H9 (cell line): ENCODE data around the gene EXOC3L1. TPM values are rescaled to one million over a fixed set of nuclear protein-coding genes. Genes with fewer than 3 reads are reported as not detected.

Experiments used
- DNase-seq: peaks from one replicate; pipeline ENCODE4 v3.0.0-alpha.2; 2017
- H2AFZ ChIP-seq: one replicate; pipeline ENCODE4 v1.6.1; 2013; ENCODE audit warnings: mild to moderate bottlenecking, low read length, control low read depth, moderate library complexity
- H2AK5ac ChIP-seq: 2 replicates; pipeline ENCODE4 v1.6.1; 2013; ENCODE audit warnings: low read length, control low read depth, mixed read lengths; ENCODE audit not compliant: insufficient read length
- H2BK120ac ChIP-seq: one replicate; pipeline ENCODE4 v1.6.1; 2013; ENCODE audit warnings: low read depth, mild to moderate bottlenecking, low read length, control low read depth, inconsistent platforms; ENCODE audit not compliant: poor library complexity, severe bottlenecking
- H2BK12ac ChIP-seq: 2 replicates; pipeline ENCODE4 v1.6.1; 2013; ENCODE audit warnings: low read length, control low read depth, mixed read lengths, low read depth; ENCODE audit not compliant: insufficient read length
- H2BK15ac ChIP-seq: 2 replicates; pipeline ENCODE4 v1.6.1; 2013; ENCODE audit warnings: low read depth, low read length, control low read depth
- H2BK20ac ChIP-seq: one replicate; pipeline ENCODE4 v1.6.1; 2013; ENCODE audit warnings: low read depth, mild to moderate bottlenecking, low read length, control low read depth, inconsistent platforms; ENCODE audit not compliant: poor library complexity, severe bottlenecking
- H2BK5ac ChIP-seq: 2 replicates; pipeline ENCODE4 v1.6.1; 2013; ENCODE audit warnings: low read length, control low read depth, mixed read lengths; ENCODE audit not compliant: insufficient read length
- H3K14ac ChIP-seq: 2 replicates; pipeline ENCODE4 v1.6.1; 2013; ENCODE audit warnings: low read length, control low read depth; ENCODE audit not compliant: insufficient read depth
- H3K18ac ChIP-seq: 2 replicates; pipeline ENCODE4 v1.6.1; 2013; ENCODE audit warnings: low read depth, mild to moderate bottlenecking, mixed read lengths, low read length, control low read depth; ENCODE audit not compliant: insufficient read length
- H3K23ac ChIP-seq: 2 replicates; pipeline ENCODE4 v1.6.1; 2013; ENCODE audit warnings: low read length, control low read depth, mixed read lengths, low read depth; ENCODE audit not compliant: insufficient read length
- H3K23me2 ChIP-seq: 2 replicates; pipeline ENCODE4 v1.6.1; 2013; ENCODE audit warnings: low read depth, mild to moderate bottlenecking, mixed read lengths, low read length, control low read depth; ENCODE audit not compliant: insufficient read length, poor library complexity, severe bottlenecking
- H3K27ac ChIP-seq: 2 replicates; pipeline ENCODE4 v1.5.1; 2013; ENCODE audit warnings: low read length, control low read depth, mixed read lengths, low read depth; ENCODE audit not compliant: insufficient read length
- H3K27me3 ChIP-seq: 2 replicates; pipeline ENCODE4 v1.6.1; 2013; ENCODE audit warnings: low read length, control low read depth, inconsistent platforms; ENCODE audit not compliant: insufficient read depth
- H3K4ac ChIP-seq: 2 replicates; pipeline ENCODE4 v1.6.1; 2013; ENCODE audit warnings: low read depth, mild to moderate bottlenecking, control low read depth, inconsistent platforms, low read length, moderate library complexity
- H3K4me1 ChIP-seq: 2 replicates; pipeline ENCODE4 v1.6.1; 2013; ENCODE audit warnings: low read length, control low read depth, inconsistent platforms; ENCODE audit not compliant: insufficient read depth
- H3K4me2 ChIP-seq: 2 replicates; pipeline ENCODE4 v1.6.1; 2013; ENCODE audit warnings: low read length, control low read depth, mixed read lengths; ENCODE audit not compliant: insufficient read length, insufficient read depth
- H3K56ac ChIP-seq: 2 replicates; pipeline ENCODE4 v1.6.1; 2013; ENCODE audit warnings: low read depth, mild to moderate bottlenecking, mixed read lengths, low read length, control low read depth; ENCODE audit not compliant: insufficient read length
- H3K79me1 ChIP-seq: 2 replicates; pipeline ENCODE4 v1.6.1; 2013; ENCODE audit warnings: low read depth, mild to moderate bottlenecking, moderate library complexity, low read length, control low read depth, inconsistent platforms; ENCODE audit not compliant: insufficient read depth, poor library complexity, severe bottlenecking
- H3K79me2 ChIP-seq: 2 replicates; pipeline ENCODE4 v1.6.1; 2013; ENCODE audit warnings: low read length, control low read depth, inconsistent platforms; ENCODE audit not compliant: insufficient read depth
- H3K9ac ChIP-seq: 2 replicates; pipeline ENCODE4 v1.6.1; 2013; ENCODE audit warnings: low read length, control low read depth, mixed read lengths; ENCODE audit not compliant: insufficient read length; ENCODE audit errors: extremely low read depth
- H3K9me3 ChIP-seq: one replicate; pipeline ENCODE4 v1.6.1; 2013; ENCODE audit warnings: low read depth, low read length, inconsistent platforms; ENCODE audit not compliant: control insufficient read depth
- H3T11ph ChIP-seq: one replicate; pipeline ENCODE4 v1.6.1; 2013; ENCODE audit warnings: mild to moderate bottlenecking, low read length, control low read depth, inconsistent platforms
- H4K20me1 ChIP-seq: one replicate; pipeline ENCODE4 v1.6.1; 2013; ENCODE audit not compliant: control insufficient read depth, insufficient read length, insufficient read depth
- H4K5ac ChIP-seq: 2 replicates; pipeline ENCODE4 v1.6.1; 2013; ENCODE audit warnings: low read depth, mild to moderate bottlenecking, mixed read lengths, low read length, control low read depth; ENCODE audit not compliant: insufficient read length
- H4K8ac ChIP-seq: replicated peaks from 2 replicates; pipeline ENCODE4 v1.6.1; 2013; ENCODE audit warnings: low read length, control low read depth, mixed read lengths, low read depth; ENCODE audit not compliant: insufficient read length
- H4K91ac ChIP-seq: 2 replicates; pipeline ENCODE4 v1.6.1; 2013; ENCODE audit warnings: low read depth, mild to moderate bottlenecking, moderate library complexity, mixed read lengths, low read length, control low read depth; ENCODE audit not compliant: insufficient read length
- H3K27ac Mint-ChIP-seq, 3 experiments: 2 replicates in 2 of 3; 3 replicates in 1 of 3; pipeline ENCODE4 v1.8.0; 2020 to 2021; ENCODE audit warnings: mixed read lengths in 3 of 3, mild to moderate bottlenecking in 1 of 3, moderate library complexity in 1 of 3
- H3K27me3 Mint-ChIP-seq: 2 replicates; pipeline ENCODE4 v1.8.0; 2021; ENCODE audit warnings: low read depth, mild to moderate bottlenecking, moderate library complexity, mixed read lengths
- H3K36me3 Mint-ChIP-seq, 3 experiments: 2 replicates in 2 of 3; 3 replicates in 1 of 3; pipeline ENCODE4 v1.8.0; 2020 to 2021; ENCODE audit warnings: low read depth in 3 of 3, mixed read lengths in 3 of 3; ENCODE audit not compliant: insufficient read depth in 1 of 3
- H3K4me1 Mint-ChIP-seq, 2 experiments: 2 replicates each; pipeline ENCODE4 v1.8.0; 2020; ENCODE audit warnings: mixed read lengths in 2 of 2
- H3K4me3 Mint-ChIP-seq, 2 experiments: 2 replicates in 1 of 2; 3 replicates in 1 of 2; pipeline ENCODE4 v1.8.0; 2020 to 2021; ENCODE audit warnings: mild to moderate bottlenecking in 2 of 2, mixed read lengths in 2 of 2, moderate library complexity in 1 of 2
- H3K9me3 Mint-ChIP-seq, 2 experiments: 2 replicates in 1 of 2; 3 replicates in 1 of 2; pipeline ENCODE4 v1.8.0; 2020; ENCODE audit warnings: mild to moderate bottlenecking in 2 of 2, mixed read lengths in 2 of 2, moderate library complexity in 1 of 2
- WGBS: extraction: QIAGEN DNeasy Blood & Tissue Kit; methylation state at CpG from one replicate; pipeline ENCODE4 v1.1.7; 2013; ENCODE audit warnings: missing lambda C conversion rate, low lambda C conversion rate, mixed read lengths; ENCODE audit not compliant: insufficient read length; ENCODE audit errors: extremely low coverage; 5-methylcytosine and 5-hydroxymethylcytosine counted together
- total RNA-seq: library from RNA; stranded (reverse); gene quantifications from 2 replicates; pipeline ENCODE4 v1.2.1, GENCODE V29; 2021
- TF ChIP-seq, protein P1 (sequence below): fragments of 200-600 bp; sonication (generic); conservative IDR thresholded peaks from 3 replicates; pipeline ENCODE4 v1.8.0; 2021; ENCODE audit warnings: antibody characterized with exemption, mild to moderate bottlenecking

EXOC3L1 gene
- total RNA-seq, 1 experiment from 2014 or later = 3.3 TPM

DNA sequence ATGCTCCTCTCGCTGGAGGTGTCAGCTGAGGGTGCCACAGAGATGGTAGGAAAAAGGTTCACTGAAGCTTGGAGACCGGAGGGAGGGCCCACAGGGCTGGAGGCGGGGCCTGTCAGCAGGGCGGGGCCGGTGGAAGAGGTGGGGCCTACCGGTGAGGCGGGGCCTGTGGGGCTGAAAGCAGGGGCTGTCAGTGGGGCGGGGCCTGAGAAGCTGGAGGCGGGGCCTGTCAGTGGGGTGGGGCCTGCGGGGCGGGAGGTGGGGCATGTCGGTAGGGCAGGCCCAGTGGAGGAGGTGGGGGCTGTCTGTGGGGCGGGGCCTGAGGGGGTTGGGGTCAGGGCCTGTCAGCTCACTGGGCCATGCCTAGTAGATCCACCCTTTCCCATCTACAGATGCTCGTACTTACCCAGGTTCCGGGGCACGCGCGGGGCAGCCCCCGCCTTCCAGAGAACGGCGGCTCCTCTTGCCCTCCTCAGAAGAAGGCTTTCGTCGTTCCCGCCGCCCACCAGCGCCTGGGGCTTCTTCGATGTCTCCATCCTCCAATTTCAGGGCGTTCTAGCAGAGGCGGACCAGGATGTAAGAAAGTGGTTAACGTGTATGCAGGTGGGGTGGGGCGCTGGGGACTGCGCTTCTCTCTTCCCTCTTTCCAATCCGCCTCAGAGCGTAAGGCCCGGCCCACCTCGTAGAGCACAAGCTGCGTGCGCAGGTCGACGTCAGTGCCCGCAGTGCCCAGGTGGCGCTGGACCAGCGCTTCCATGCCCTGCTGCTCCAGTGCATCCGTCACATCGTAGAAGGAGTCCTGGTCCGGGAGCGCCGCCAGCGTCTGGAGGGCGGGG lies 46.8 kb upstream of the EXOC3L1 start:
- no peak overlapping the region for H2BK5ac ChIP-seq
- H3K27ac Mint-ChIP-seq = peak overlapping the region; percentile 32 to 48 (median 44); a peak in 2 of 7 replicates
- no peak overlapping the region for H3K18ac ChIP-seq
- H2BK20ac ChIP-seq = no peak overlapping the region
- no peak overlapping the region for H4K8ac ChIP-seq
- no peak overlapping the region for H3K23ac ChIP-seq
- DNase-seq = peak; percentile 97
- H2BK15ac ChIP-seq = no peak overlapping the region
- peaks cover 24 to 67% (median 40%) of the 10 kb centered on the region in 3 experiments for H3K36me3 Mint-ChIP-seq
- H3K79me1 ChIP-seq = peaks cover 4% of the 10 kb centered on the region
- H3K79me2 ChIP-seq = no peaks in the 10 kb centered on the region
- no peak overlapping the region for H3K27ac ChIP-seq
- no peak overlapping the region for H3K4ac ChIP-seq
- H3K27me3 ChIP-seq = no peaks in the 10 kb centered on the region
- peaks cover 10% of the 10 kb centered on the region; the same call in 1 of the 2 replicates for H3K4me1 ChIP-seq
- H3K4me2 ChIP-seq = no peak overlapping the region
- no peaks in the 10 kb centered on the region for H3K9me3 Mint-ChIP-seq
- no peak overlapping the region for H3T11ph ChIP-seq
- WGBS = no CpG with 5 or more reads among the region's 50 CpGs
- H3K9ac ChIP-seq = no peak overlapping the region
- no peak overlapping the region for H2BK12ac ChIP-seq
- no peak overlapping the region for H2AFZ ChIP-seq
- H4K5ac ChIP-seq = no peak overlapping the region
- peaks cover 3% of the 10 kb centered on the region for H4K20me1 ChIP-seq
- TF ChIP-seq, protein P1, sequence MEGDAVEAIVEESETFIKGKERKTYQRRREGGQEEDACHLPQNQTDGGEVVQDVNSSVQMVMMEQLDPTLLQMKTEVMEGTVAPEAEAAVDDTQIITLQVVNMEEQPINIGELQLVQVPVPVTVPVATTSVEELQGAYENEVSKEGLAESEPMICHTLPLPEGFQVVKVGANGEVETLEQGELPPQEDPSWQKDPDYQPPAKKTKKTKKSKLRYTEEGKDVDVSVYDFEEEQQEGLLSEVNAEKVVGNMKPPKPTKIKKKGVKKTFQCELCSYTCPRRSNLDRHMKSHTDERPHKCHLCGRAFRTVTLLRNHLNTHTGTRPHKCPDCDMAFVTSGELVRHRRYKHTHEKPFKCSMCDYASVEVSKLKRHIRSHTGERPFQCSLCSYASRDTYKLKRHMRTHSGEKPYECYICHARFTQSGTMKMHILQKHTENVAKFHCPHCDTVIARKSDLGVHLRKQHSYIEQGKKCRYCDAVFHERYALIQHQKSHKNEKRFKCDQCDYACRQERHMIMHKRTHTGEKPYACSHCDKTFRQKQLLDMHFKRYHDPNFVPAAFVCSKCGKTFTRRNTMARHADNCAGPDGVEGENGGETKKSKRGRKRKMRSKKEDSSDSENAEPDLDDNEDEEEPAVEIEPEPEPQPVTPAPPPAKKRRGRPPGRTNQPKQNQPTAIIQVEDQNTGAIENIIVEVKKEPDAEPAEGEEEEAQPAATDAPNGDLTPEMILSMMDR = no peak
- H3K9me3 ChIP-seq = no peaks in the 10 kb centered on the region
- no peak overlapping the region for H2AK5ac ChIP-seq
- no peak overlapping the region for H3K14ac ChIP-seq
- no peaks in the 10 kb centered on the region for H3K27me3 Mint-ChIP-seq
- H4K91ac ChIP-seq = no peak overlapping the region
- H3K4me1 Mint-ChIP-seq = peaks cover 10 to 17% of the 10 kb centered on the region in 2 experiments
- no peak overlapping the region for H2BK120ac ChIP-seq
- H3K4me3 Mint-ChIP-seq = no peak overlapping the region
- no peak overlapping the region for H3K56ac ChIP-seq
- H3K23me2 ChIP-seq = no peaks in the 10 kb centered on the region
